Ishikawa (cell line): ENCODE measurements around the gene GJD4.

Experiments
- CEBPB ChIP-seq: IDR thresholded peaks from 2 replicates; pipeline ENCODE4 v1.6.1; 2012
- CREB1 ChIP-seq: IDR thresholded peaks from 2 replicates; pipeline ENCODE4 v1.6.1; 2012; ENCODE audit warnings: low read depth
- EGR1 ChIP-seq: IDR thresholded peaks from 2 replicates; pipeline ENCODE4 v1.6.1; 2012
- EP300 ChIP-seq: IDR thresholded peaks from 2 replicates; pipeline ENCODE4 v1.6.1; 2012; ENCODE audit warnings: borderline replicate concordance
- FOXM1 ChIP-seq: IDR thresholded peaks from 2 replicates; pipeline ENCODE4 v1.6.1; 2012; ENCODE audit warnings: low read depth, borderline replicate concordance
- MAX ChIP-seq: IDR thresholded peaks from 2 replicates; pipeline ENCODE4 v1.6.1; 2012
- NFIC ChIP-seq: IDR thresholded peaks from 2 replicates; pipeline ENCODE4 v1.6.1; 2012
- RAD21 ChIP-seq: IDR thresholded peaks from 2 replicates; pipeline ENCODE4 v1.6.1; 2012; ENCODE audit warnings: low read depth
- REST ChIP-seq: IDR thresholded peaks from 2 replicates; pipeline ENCODE4 v1.6.1; 2012; ENCODE audit warnings: low read depth, mild to moderate bottlenecking
- TAF1 ChIP-seq: IDR thresholded peaks from 2 replicates; pipeline ENCODE4 v1.6.1; 2012; ENCODE audit warnings: low read depth, mild to moderate bottlenecking
- TCF12 ChIP-seq: IDR thresholded peaks from 2 replicates; pipeline ENCODE4 v1.6.1; 2012; ENCODE audit warnings: low read depth
- TEAD4 ChIP-seq: IDR thresholded peaks from 2 replicates; pipeline ENCODE4 v1.6.1; 2012
- USF1 ChIP-seq: IDR thresholded peaks from 2 replicates; pipeline ENCODE4 v1.6.1; 2012
- YY1 ChIP-seq: IDR thresholded peaks from 2 replicates; pipeline ENCODE4 v1.6.1; 2012; ENCODE audit warnings: low read depth
- ZBTB7A ChIP-seq: IDR thresholded peaks from 2 replicates; pipeline ENCODE4 v1.6.1; 2012; ENCODE audit warnings: low read depth

Gene GJD4

GRCh38 chr10:35639021-35639727, 34.0 kb downstream of the GJD4 start:
- no peak for TF ChIP-seq FOXM1
- TF ChIP-seq TEAD4, result no peak
- TF ChIP-seq MAX, result no peak
- TF ChIP-seq EGR1, result no peak
- TF ChIP-seq YY1, result no peak
- no peak for TF ChIP-seq CEBPB
- TF ChIP-seq CREB1, result no peak
- no peak for TF ChIP-seq REST
- no peak for TF ChIP-seq EP300
- no peak for TF ChIP-seq TAF1

DNA sequence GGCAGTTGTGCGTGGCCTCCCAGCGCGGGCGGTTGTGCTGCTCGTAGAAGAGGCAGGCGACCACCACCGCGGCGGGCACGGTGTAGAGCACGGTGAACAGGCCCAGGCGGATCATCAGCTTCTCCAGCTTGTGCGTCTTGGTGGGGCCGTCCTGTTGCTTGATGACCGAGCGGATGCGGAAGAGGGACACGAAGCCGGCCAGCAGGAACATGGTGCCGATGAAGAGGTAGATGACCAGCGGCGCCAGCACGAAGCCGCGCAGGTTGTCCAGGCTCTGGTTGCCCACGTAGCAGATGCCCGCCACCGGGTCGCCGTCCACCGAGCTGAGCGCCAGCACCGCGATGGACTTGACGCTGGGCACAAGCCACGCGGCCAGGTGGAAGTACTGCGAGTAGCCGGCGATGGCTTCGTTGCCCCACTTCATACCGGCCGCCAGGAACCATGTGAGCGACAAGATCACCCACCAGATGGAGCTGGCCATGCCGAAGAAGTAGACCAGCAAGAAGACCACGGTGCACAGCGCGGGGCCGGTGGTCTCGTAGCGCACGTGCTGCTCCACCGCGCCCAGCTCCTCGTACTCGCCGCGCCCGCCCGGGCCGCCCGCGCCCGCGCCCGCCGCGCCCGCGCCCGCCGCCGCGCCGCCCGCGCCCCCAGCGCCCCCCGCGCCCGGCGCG, 34.7 kb downstream of the GJD4 start:
- TF ChIP-seq CREB1, result no peak
- TF ChIP-seq MAX, result no peak
- no peak for TF ChIP-seq USF1
- no peak for TF ChIP-seq NFIC
- no peak for TF ChIP-seq TEAD4
- TF ChIP-seq TAF1, result no peak
- TF ChIP-seq ZBTB7A, result no peak
- no peak for TF ChIP-seq RAD21
- TF ChIP-seq EGR1, result no peak
- TF ChIP-seq YY1, result no peak
- no peak for TF ChIP-seq TCF12
- TF ChIP-seq FOXM1, result no peak
- no peak for TF ChIP-seq REST
- TF ChIP-seq CEBPB, result no peak
- no peak for TF ChIP-seq EP300

GRCh38 chr10:35640474-35640873, 35.3 kb downstream of the GJD4 start:
- TF ChIP-seq FOXM1, result no peak
- no peak for TF ChIP-seq EP300
- TF ChIP-seq TEAD4, result no peak
- TF ChIP-seq YY1, result no peak
- TF ChIP-seq REST, result no peak
- no peak for TF ChIP-seq RAD21
- no peak for TF ChIP-seq USF1
- no peak for TF ChIP-seq NFIC
- no peak for TF ChIP-seq MAX
- no peak for TF ChIP-seq EGR1
- TF ChIP-seq TCF12, result no peak
- TF ChIP-seq ZBTB7A, result no peak
- no peak for TF ChIP-seq CREB1
- no peak for TF ChIP-seq TAF1
- TF ChIP-seq CEBPB, result no peak
